GM19468 (cell line): ENCODE measurements around the gene KNOP1.

Source experiments
- ATAC-seq: cut with Tn5 transposase; IDR thresholded peaks from one replicate; pipeline ENCODE4 v1.9.1; 2021; ENCODE audit warnings: mild to moderate bottlenecking, moderate library complexity, moderate number of reproducible peaks; ENCODE audit not compliant: unreplicated experiment; ENCODE audit errors: extremely low read depth

KNOP1 gene

DNA sequence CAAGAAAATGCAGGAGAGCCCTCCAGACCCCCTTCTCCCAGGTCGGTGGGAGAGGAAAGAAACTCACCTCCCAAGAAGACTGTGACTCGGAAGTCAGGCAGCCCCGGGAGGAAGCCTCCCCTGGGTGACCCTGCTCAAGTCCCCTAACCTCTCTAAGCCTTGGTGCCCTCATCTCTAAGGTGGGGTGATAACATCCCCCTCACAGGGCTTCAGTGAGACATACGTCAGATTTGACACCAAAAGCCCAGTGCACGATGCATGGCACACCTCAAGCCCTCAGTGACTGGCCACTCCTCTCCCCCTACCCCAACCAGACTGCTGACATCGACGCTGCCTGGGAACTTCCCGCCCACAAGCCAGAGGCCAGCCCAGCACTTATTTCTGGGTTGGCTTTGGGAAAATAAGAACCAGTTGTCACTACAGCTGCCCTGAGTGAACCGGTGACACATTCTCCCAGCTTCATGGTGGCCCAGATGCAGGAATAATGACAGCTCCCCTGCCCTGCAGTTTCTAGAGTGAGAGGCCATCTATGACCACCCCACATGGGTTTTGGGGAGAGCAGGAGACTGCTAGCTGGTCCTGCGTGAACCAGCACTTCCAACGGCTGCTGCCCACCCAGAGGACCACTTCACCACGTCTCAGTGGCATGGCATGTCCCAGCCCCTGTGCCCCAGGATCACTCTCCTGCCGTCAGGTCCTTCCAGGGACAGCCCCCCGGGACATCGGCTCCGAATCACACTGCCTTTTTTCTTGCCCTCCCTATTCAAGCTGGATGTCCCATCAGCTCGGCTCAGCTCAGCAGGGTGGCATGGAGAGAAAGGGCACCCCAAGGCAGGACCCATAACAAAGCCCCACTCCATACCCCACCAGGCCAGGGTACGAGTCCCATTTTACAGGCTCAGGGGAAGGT is 9.5 kb downstream of the KNOP1 start:
- no peak for ATAC-seq

DNA sequence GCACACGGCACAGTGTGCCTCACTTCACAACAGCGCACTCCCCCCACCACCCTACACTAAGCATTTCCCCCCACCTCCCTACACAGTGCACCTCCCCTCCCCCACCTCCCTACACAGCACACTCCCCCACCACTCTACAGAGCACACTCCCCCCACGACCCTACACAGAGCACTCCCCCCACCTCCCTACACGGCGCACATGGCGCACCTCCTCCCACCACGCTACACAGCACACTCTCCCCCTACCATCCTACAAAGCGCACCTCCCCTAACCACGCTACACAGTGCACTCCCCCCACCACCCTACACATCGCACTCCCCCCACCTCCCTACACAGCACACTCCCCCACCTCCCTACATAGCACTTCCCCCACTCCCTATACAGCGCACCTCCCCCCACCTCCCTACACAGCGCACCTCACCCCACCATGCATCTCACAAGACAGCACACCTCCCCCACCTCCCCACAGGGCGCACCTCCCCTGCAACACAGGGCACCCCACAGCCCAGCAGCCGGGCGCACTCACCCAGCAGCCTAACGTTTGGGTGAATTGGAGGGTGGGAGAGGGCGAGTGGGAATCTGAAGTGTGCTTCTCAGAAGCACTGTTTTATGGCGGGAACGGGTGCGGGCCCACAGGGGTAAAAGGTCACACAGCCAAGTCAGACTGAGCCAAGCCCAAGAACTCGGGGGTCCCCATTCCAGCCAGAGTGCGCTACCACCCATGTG is 10.3 kb downstream of the KNOP1 start:
- no peak for ATAC-seq

DNA sequence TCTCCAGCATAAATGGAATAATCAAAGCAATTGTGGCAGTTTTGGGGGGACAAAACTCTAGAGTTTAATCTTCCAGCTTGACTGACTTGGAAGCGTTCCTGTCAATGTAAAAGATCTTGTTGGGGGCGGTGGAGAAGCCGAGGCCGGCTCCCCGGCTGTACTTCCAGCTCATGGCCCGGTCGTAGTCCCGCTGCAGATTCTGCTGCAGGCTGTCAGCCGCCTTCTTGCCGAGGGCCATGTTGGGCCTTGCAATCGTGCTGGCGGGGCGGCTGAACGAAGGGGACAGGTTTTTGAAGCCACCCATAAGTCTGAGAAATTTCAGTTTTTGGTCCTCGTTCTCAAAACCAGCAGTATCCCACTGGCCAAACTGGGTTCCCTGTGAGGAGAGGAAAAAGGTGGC is 11.2 kb downstream of the KNOP1 start:
- no peak for ATAC-seq

DNA sequence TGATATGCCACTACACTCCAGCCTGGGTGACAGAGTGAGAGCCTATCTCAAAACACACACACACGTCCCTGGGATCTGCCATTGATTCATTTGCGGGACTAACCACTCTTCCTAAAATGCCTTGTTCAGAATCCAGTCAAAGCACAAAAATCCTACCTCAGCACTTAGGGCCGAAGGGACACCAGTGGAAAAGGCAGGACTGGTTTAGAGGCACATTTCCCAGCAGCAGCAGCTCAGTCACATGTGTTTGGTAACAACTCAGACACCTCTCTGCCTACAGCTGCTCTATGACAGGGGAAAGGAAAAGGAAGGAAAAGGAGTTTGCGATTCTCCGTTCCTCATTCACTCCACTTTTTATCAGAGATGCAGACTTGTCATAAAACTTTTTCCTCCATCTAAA is 12.2 kb downstream of the KNOP1 start:
- no peak for ATAC-seq

DNA sequence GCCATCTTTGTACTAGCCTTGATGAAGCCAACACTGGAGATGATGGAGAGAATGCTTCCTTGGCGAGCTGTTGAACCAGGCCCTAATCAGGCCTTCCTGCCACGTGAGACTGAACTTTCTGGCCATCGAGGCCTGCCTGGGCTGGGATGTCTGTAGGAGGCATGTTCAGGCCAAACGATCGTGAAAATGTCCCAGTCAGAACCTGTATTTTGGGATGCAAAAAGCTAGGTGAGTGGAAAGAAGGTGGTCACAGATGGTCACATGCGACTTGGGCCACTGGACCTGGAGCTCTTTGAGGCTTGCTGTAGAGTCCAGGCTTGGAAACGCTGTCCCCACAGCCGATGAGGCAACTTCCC is 12.9 kb downstream of the KNOP1 start:
- ATAC-seq = no peak

DNA sequence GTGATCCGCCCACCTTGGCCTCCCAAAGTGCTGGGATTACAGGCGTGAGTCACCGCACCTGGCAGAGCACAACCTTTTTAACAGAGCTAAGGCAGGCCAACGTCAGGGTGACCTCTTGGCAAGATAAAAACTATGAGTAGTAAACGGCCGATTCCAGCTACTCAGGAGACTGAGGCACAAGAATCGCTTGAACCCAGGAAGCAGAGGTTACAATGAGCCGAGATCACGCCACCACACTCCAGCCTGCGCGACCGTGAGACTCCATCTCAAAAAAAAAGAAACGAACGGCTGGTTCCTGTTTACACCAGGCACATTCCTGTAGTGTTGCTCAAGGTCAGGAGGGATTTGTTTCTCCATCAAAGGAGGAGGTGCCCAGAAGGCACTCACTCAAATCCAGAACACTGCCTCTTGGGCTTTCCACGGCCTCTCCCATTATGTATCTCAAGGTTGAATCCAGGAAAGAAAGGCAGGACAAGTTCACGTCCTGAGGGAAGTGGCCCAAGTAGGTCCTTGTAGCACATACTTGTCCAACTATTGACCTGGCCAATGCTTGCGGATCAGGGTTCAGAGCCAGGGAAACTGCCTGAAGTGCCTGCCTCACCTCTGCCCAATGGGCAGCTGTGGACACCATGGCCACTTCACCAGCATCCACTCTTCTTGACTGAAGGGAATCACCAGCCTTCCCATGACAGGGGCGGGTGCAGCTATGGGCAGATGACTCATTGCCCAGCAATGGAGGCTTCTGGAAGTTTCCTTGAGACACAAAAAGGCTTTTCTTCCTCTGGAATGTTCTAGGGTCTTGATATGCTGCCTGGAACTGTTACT is 13.5 kb downstream of the KNOP1 start:
- ATAC-seq = no peak

DNA sequence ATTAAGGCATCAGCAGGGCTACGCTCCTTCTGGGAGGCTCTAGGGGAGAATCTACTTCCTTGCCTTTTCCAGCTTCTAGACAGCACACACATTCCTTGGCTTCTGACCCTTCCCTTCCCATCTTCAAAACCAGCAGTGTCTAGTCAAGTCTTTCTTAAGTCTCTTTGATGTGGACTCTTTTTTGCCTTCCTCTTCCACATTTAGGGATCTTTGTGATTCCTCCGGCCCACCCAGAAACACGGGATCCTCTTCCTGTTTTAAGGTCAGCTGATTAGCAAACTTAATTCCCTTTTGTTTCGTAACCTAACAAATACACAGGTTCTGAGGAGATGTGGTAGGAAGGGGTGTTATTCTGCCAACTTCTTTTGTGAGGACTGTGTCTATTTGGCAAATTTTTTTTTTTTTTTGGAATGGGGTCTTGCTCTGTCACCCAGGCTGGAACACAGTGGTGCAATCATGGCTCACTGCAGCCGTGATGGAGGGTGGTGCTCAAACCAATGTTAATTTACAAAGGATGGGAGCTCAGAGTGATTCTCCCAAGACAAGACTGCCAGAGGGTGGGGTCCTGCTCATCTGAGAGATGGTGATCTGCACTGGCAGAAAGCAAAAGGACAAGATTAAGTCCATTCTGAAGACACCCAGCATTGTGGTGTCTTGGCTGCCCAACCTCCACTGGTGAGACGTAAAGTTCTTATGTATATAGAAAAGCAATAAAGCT is 14.7 kb downstream of the KNOP1 start:
- no peak for ATAC-seq

DNA sequence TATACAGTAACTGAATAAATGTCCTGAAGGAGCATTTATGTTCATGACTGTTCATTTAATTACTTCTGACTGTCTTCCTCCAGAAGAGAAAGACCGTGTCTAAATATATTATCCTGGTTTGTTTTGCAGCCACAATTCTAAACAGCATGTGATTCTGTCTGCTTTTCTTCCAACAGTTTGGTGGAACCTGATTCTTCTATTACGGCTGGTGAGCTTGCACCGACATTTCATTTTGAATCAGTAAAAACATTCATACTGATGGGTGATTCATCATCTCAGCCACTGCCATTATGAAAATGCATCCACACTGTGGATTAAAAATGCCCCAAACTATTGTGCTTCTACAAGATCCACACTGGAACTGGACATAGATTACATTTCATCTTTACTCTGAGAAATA is 16.9 kb downstream of the KNOP1 start:
- ATAC-seq = no peak

DNA sequence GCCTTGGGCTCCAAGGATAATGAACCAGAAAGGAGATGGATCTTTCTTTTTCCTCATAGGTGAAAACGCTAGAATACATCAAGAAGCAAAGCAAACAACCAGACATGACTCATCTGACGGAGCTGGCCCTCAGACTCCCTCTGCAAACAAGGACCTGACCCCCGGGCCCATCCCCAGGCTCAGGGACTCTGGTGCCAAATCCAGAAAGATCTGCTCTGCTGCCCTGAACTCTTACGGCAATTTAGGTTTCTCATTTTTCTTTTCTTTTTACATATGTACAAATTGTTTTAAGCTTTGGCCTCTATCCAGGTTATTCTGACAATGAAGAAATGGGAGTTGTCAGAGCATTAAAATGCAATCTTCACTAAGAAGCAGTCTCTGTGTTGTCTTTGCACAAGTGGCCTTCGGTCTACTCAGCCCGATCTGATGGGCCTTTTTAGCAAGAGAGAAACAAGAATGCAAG is 17.7 kb downstream of the KNOP1 start:
- no peak for ATAC-seq

DNA sequence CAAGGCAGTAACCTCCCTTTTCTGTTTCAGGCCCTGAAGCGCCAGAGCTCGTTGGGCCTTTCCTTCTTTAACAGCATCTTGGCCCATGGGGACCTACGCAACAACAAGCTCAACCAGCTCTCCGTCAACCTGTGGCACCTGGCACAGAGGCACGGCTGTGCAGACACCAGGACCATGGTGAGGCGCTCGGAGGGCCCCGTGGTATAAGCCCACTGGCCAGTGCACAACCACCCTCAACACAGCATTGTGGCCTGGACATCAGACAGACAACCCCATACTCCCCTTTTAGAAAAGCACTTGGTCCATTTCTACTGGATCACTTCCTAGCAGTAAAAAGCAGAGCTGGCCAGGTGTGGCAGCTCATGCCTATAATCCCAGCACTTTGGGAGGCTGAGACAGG is 18.6 kb downstream of the KNOP1 start:
- ATAC-seq = no peak

DNA sequence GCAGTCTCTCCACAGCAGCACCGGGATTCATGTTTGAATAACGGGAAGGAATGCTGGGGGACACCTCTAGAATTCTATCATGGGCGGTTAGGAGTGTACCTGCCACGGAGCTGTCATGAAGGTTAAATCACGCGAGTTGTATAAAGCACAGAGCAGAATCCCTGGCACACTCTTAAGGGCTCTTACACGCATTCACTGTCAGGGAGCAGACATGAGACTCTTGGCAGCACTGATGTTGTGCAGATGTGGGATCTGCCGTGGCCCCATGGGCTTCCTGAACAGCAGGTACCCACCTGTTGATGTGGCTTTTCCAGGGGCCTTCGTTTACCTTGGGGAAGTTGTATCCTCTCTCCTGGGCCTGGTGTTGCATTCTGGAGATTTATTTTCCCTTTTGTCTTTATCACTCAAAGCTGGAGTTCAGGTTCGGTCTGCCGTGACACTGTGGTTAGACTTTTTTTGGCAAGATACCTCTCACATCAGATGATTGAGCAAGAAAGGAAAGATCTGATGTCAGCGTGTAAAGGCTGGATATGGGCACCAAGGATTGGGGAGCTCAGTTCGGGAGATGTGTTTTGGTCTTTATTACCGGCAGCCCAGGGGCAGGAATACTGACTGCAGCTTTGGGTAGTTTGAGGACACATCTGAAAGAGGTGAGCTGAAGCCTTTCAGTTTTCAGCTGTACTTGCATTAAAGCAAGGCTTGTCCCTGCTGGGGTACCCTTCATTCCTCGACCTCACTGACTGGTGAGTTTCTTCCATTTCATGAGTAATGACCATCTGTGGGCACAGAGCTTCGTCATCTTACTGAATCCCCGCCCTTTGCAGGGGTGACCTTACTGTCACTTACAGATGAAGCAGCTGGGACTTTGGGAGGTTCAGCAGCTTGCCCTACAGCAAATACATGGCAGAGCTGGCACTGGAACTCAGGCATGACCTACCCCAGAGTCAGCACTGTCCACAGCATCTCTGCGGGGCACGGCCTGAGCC is 19.3 kb downstream of the KNOP1 start:
- no peak for ATAC-seq

DNA sequence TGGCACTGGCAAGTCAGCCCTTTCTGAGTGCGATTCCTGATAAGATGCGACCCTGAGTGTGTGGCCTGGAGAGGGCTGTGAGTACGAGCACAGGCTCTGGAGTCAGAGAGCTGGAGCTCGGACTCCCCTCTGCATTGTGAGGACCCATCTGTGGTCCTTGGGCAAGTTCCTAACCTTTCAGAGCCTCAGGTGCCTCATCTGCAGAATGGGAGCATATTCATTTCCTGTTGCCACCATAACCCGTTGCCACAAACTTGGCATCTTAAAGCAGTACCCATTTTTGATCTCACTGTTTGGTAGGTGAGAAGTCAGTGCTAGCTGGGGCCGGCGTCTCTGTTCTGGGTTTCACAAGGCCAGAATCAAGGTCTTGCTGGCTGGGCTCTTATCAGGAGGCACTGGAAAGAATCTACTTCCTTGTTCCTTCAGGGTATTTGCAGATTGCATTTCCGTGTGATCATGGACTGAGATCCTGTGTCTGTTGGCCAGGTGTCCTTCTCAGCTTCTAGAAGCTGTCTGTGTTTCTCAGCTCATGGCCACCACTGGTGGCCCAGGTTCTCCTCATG is 20.2 kb downstream of the KNOP1 start:
- ATAC-seq = no peak

DNA sequence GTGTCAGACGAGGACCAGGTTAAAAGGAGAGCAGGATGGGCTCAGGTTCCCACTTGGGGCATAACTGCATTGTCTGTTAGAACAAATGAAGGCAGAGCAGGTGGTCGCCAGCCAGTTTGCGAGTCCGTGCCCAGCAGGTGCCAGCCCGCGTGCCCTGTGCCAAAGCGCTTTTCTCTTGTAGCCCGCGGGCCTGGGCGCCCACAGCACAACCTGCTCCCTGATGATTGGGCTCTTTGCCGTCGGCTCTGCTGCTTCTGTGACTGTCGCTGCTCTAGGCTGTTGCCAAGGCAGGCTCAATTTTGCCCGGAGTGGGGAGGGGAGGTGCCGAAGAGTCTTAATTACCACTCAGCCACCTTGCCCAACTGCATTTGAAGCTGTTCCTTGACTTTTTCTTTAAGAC is 21.1 kb downstream of the KNOP1 start:
- no peak for ATAC-seq

DNA sequence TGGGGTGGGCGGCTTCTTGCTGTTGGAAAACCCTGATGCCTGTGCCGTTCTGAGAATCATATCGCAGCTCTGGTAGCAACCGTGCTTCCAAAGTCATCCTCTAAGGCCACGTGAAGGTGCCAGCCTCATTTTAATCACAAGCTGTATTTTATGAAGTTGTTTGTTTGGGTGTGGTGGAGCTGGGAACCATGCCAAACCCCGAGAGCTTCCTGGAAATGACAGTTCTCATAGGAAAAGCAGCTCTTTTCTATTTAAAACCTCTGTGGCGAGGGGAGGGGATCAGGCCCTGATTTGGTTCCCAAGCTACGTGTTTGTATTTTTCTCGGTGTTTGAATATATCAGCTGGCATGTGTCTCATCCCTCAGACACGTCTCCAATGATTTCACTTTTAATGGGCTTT is 21.7 kb downstream of the KNOP1 start:
- no peak for ATAC-seq

DNA sequence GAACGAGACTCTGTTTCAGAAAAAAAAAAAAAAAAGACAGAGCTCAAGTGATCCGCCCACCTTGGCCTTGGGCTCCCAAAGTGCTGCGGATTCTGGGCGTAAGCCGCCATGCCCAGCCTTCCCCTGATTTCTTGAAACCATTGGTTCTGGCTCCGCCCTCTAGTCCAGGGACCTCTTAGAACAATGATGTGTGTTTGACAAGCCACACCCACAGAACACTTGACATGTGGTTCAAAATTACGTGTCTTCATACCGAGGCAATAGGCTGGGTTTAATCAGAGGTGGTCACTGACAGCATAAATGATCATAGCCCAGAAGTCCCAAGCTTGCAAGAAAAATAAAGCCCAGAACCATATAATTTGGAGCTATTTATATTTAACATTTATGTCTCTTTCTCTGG is 23.0 kb downstream of the KNOP1 start:
- no peak for ATAC-seq

DNA sequence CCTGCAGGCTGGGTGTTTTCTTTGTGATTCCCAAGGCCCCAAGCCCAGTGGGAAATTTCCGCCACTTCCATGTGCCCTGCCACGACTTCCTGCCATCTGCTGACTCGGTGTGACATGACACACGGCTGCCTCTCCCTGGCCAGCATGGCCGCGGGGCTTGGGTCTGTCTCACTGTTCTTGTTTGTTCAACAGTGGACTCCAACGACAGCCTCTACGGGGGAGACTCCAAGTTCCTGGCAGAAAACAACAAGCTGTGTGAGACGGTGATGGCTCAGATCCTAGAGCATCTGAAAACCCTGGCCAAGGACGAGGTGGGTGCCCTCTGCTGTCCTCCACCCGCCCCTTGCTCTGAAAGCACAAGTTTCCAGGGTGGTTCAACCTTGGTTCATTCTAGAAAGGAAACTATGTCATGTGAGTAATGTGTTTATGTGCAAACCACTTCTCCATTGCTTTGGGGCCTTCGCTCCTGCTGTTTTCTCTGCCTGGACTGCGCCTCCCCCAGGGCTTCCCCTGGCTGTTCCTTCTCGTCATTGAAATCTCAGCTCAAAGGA is 26.8 kb downstream of the KNOP1 start:
- ATAC-seq = no peak

DNA sequence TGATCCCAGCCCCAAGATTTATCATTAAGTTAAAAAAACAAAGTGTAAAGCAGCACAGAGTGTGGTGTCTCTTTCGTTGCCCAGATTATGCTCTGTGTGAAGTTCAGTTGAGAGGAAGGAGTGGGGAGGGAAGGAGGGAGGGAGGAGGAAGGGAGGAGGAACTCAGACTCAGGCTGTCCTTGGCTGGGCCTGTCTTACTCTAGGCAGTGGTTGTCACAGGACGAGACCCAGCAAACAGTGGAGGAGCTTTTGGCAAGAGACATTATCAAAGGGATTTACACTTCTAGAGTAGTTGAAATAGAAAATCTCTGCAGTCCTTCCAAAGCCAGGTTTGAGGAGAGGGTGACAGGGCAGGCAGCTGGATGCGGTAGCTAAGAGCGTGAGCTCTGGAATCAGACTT is 27.8 kb downstream of the KNOP1 start:
- no peak for ATAC-seq

DNA sequence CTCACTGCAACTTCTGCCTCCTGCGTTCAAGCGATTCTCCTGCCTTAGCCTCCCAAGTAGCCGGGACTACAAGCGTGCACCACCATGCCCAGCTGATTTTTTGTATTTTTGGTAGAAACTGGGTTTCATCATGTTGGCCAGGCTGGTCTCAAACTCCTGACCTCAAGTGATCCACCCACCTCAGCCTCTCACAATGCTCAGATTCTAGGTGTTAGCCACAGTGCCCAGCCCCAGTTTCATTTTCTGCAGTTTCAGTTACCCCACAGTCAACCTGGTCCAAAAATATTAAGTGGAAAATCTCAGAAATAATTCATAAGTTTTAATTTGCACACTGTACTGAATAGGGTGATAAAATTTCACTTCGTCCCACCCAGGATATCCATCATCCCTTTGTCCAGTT is 28.7 kb downstream of the KNOP1 start:
- no peak for ATAC-seq
